ENCODE data around the gene NUP98.
"Not testable (repeated sequence)": the region's sequence is repeated elsewhere in the genome, so short reads cannot be mapped to it uniquely, and the experiment has no call there.

Gene NUP98

DNA sequence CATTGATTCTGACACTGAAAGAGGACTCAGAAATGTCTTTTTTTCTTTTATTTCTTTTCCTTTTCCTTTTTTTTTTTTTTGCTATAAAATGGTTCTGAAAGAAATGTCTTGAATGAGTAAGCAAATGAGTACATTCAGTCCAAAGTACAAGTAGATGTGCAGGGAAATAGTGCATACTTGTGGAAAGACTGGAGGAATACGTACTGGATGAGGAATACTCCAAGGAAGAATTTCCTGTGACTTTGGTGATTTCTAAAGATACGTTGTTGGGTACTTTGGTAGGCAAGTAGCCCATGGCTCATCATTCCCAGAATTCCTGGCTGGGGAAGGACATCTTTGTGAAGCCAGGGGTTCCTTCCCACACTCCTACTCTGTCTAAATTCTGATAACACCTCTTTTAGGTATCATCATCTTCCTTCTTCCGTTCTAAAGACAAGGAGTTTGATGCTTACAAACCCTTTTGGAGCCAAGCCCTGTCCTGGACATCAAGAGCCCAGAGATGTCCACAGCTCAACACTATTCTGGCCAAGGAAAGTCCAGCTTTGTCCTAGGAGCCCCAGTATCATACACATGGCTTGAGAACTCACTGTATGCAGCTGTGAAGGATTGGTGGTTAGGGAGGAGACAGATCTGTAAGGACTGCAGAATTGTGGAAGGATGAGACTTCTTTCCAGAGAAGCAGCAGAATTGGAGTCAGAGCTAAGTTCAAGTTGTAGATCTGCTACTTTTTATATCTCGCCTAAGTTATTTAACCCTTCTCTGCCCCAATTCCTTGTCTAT is 4.8 kb upstream of the NUP98 start:
- in situ Hi-C loops (cut with MboI; ENCODE audit: low sequenced_read_pairs): no loop called here

GRCh38 chr11:3799873-3800272 is 2.5 kb upstream of the NUP98 start:
- in situ Hi-C loops (cut with MboI; ENCODE audit: low sequenced_read_pairs): no loop called here

GRCh38 chr11:3799143-3799542 is 1.8 kb upstream of the NUP98 start:
- in situ Hi-C loops (cut with MboI; ENCODE audit: low sequenced_read_pairs): no loop called here

GRCh38 chr11:3796801-3797328 is 489 bp downstream of the NUP98 start:
- in situ Hi-C loops (cut with MboI; ENCODE audit: low sequenced_read_pairs): no loop called here

DNA sequence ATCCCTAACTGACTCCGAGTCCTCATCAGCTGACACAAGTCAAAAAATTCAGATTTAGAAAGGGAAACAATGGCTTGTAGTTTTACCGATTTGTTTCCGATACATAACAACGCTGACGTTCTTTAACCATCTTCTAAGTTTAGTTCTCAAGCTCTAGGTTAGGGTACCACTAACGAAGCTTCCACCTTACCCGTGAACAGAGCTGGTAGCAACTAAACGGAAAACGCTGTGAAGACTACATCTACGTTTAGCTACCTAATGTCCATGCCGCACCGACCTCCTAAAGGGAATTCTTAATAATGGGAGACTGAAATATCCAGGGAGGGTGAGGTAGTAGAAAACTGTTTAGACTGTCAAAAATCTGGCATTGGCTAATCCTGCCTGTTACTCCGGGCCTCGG is 1.0 kb downstream of the NUP98 start:
- in situ Hi-C loops (cut with MboI; ENCODE audit: low sequenced_read_pairs): no loop called here

GRCh38 chr11:3796002-3796311 is 1.4 kb downstream of the NUP98 start:
- in situ Hi-C loops (cut with MboI; ENCODE audit: low sequenced_read_pairs): no loop called here

DNA sequence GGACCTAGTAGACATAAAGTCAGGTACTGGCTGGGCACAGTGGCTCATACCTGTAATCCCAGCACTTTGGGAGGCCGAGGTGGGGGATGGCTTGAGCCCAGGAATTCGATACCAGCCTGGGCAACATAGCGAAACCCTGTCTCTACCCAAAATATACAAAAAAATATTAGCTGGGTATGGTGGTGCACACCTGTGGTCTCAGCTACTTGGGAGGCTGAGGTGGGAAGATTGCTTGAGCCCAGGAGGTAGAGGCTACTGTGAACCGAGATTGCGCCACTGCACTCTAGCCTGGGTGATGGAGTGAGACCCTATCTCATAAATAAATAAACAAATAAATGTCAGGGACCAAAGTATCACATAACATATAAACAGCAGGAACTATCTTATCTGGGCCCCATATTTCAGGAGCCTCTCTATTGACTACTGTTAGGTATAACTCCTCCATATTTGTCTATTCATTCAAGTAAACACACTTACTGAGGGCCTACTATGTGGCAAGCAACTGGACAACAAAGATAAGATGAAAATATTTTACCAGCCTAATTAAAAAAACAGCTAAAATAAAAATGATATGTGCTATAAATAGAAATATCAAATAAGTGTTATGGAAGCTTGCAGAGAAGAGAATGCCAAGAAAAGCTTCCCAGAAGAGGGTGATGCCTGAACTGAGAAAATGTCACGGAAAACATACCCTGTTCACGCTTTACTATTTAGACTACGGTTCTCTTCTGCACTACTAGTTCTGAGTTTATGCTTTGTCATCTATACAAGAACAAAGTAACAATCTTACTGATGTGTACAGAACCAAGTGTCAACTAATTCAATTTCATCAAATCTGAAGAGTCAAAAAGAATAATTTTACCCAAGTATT is 2.0 kb downstream of the NUP98 start:
- in situ Hi-C loops (cut with MboI; ENCODE audit: low sequenced_read_pairs): no loop called here

DNA sequence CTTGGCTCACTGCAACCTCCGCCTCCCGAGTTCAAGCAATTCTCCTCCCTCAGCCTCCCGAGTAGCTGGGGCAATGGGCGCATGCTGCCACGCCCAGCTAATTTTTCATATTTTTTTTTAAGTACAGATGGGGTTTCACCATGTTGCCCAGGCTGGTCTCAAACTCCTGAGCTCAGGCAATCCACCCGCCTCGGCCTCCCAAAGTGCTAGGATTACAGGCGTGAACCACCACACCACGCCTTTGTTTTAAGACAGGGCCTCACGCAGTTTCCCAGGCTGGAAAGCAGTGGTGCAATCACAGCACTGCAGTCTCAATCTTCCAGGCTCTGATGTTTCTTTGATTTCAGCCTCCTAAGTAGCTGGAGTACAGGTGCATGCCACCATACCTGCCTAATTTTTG is 3.0 kb downstream of the NUP98 start:
- in situ Hi-C loops (cut with MboI; ENCODE audit: low sequenced_read_pairs): not testable (repeated sequence)

- in situ Hi-C loops (cut with MboI; ENCODE audit: low sequenced_read_pairs): no loop called here
Observed at GRCh38 chr11:3786781-3787428, 10.4 kb downstream of the NUP98 start.

DNA sequence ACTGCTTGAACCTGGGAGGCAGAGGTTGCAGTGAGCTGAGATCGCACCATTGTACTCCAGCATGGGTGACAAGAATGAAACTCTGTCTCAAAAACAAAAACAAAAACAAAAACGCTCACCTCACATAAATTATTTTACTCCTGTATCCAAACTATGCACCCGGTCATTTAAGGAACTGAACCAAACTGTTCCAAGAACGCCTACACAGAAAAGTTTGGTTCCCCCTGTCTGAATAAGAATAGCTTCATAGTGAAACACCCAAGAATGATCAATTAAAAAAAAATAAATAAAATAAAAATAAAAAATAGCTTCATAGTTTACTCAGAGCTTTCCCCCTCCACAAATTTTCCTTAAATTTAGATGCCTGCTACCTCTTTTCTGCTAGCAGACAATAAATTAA is 13.7 kb downstream of the NUP98 start:
- in situ Hi-C loops (cut with MboI; ENCODE audit: low sequenced_read_pairs): no loop called here

GRCh38 chr11:3782963-3783362 is 14.4 kb downstream of the NUP98 start:
- in situ Hi-C loops (cut with MboI; ENCODE audit: low sequenced_read_pairs): no loop called here

DNA sequence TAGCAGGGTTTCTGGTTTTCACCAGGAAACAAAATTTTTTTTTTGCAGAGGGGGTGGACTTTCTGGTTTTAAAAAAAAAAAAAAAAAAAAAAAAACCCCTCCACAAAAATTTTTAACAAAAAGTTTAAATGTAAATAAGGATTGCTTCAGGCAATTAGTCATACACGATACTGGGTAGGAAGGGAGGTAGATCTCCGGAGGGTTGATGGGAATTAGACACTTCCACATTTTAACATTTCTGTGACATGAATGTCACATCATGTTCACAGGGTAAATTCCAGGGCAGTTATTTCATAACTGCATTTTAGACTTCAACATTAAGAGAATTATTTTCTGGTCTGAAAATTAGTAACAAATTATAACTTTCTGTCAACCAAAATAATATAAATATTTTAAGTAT is 15.9 kb downstream of the NUP98 start:
- in situ Hi-C loops (cut with MboI; ENCODE audit: low sequenced_read_pairs): no loop called here

DNA sequence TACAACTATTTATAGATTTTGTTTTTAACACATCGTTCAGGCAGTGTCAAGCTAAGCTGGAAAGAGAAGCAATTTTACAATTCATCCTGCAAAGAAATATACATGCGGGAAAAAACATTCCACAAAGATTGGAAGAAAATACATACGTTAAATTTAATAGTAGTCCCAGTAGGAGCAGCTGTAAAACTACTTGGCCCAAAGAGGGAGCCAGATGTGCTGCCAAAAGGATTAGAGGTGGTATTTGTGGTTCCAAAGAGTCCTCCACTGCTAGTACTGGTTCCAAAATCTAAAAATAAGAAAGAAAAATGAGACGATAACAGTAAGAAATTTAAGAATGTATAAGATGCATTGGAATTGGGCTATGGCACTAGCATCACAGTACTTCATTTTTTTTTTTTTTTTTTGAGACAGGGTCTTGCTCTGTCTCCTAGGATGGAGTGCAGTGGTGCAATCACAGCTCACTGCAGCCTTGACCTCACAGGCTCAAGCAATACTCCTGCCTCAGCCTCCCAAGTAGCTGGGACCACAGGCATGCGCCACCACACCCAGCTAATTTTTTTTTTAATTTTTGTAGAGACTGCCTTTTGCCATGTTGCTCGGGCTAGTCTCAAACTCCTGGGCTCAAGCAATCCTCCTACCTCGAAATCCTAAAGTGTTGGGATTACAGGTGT is 21.5 kb downstream of the NUP98 start:
- in situ Hi-C loops (cut with MboI; ENCODE audit: low sequenced_read_pairs): no loop called here

- in situ Hi-C loops (cut with MboI; ENCODE audit: low sequenced_read_pairs): no loop called here
Observed at GRCh38 chr11:3773180-3773579, 24.2 kb downstream of the NUP98 start.

DNA sequence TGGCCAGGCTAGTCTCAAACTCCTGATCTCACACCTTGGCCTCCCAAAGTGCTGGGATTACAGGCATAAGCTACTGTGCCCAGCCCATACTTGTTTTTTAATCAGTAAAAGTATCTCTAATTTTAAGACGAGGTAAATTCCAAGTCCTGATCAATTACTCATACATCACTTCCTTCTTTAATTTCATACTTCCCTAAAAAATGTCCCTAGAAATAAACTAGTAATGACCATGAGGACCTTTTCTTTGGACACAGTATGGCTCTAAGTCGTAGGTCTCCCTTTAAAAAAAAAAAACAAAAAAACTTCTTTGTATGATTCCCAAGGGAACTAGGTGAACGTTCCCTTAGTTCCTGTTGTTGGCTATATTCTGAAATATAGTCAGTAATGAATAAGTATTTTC is 29.8 kb downstream of the NUP98 start:
- in situ Hi-C loops (cut with MboI; ENCODE audit: low sequenced_read_pairs): no loop called here

DNA sequence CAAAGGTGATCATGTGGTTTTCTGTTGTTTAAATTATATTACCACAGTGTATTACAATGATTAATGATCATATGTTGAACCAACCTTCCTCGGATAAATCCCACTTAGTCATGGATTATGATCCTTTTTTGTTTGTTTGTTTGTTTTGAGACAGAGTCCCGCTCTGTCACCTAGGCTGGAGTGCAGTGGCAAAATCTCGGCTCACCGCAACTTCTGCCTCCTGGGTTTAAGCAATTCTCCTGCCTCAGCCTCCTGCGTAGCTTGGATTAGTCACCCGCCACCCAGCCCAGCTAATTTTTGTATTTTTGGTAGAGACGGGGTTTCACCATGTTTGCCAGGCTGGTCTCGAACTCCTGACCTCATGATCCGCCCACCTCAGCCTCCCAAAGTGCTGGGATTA is 30.5 kb downstream of the NUP98 start:
- in situ Hi-C loops (cut with MboI; ENCODE audit: low sequenced_read_pairs): not testable (repeated sequence)

DNA sequence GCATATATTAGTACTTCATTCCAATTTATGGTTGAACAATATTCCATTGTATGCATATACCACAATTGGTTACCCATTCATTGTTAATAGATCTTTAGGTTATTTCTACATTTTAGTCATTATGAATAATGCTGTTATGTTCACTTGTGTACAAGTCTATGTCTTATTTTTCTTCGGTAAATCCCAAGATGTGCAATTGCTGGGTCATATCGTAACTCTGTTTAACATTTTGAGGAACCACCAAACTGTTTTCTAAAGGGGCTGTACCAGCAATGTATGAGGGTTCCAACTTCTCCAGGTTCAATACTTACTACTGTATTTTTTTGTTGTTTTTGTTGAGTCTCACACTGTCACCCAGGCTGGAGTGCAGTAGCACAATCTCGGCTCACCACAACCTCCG is 33.1 kb downstream of the NUP98 start:
- in situ Hi-C loops (cut with MboI; ENCODE audit: low sequenced_read_pairs): no loop called here

DNA sequence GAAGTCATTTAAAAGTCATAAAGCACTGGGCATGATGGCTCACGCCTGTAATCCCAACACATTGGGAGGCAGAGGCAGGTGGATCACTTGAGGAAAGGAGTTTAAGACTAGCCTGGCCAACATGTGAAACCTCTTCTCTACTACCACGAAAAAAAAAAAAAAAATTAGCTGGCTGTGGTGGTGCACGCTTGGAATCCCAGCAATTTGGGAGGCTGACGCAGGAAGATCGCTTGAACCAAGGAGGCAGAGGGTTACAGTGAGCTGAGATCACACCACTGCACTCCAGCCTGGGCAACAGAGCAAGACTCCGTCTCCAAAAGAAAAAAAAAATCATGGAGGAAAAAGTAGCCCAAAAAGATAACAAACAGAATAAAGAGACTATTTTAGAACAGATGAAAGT is 42.2 kb downstream of the NUP98 start:
- in situ Hi-C loops (cut with MboI; ENCODE audit: low sequenced_read_pairs): no loop called here

DNA sequence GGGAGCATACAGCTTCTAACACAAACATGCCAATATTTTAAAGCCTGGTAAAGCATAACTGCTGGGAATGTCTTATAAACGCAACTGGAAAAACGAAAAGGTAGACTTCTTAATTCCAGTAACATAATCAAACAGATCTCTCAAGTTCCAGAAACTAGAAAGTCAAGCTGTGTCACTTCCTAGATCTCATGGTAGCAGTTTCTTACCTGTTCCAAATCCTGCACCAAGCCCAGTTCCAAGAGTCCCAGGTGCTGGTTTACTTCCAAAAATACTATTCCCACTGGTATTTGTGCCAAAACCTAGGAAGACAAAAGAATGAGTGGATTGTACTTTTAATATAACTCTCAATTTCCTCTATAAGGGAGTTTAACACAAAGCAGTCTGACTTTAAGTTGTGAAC is 44.2 kb downstream of the NUP98 start:
- in situ Hi-C loops (cut with MboI; ENCODE audit: low sequenced_read_pairs): no loop called here

- in situ Hi-C loops (cut with MboI; ENCODE audit: low sequenced_read_pairs): no loop called here
Observed at GRCh38 chr11:3747704-3748103, 49.6 kb downstream of the NUP98 start.

GRCh38 chr11:3745161-3745560 is 52.2 kb downstream of the NUP98 start:
- in situ Hi-C loops (cut with MboI; ENCODE audit: low sequenced_read_pairs): no loop called here
